Measurements from ENCODE around the gene PAK1. TPM values are rescaled to one million over a fixed set of nuclear protein-coding genes. Genes with fewer than 3 reads are reported as not detected.

The PAK1 gene
- total RNA-seq, 4 donors from 2014 or later = 17.8 to 34.5 (median 21.6) TPM

DNA sequence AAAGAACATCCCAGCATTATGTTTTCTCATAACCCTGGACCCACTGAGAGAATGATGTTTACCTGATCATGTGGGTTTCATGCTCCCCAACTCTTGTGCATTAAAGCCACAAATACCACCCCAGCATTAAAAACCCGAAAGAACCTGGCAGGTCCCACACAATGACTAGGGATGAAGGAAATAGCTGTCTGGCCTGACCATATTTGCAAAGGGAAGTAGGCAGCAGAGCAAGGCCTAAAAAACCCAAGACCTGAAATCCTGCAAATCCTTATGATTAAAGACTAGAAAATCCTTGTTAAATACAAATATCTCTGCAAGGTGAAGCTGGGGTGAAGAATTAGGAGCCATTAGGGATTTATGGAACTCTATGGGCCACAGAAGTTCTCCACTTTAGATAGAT, 23.7 kb downstream of the PAK1 start:
- DNase-seq (ENCODE audit: low spot score in 2 of 2) = no peak
- 91 to 94% methylated on average over 1 of the region's 1 CpG for WGBS, 2 donors
- intact Hi-C loops (cut with DNase I; ENCODE audit: low total_unique reads) = no loop called here
- no peak for TF ChIP-seq POLR2A (IDR thresholded peaks at IDR 0.05)
- TF ChIP-seq, protein P1, sequence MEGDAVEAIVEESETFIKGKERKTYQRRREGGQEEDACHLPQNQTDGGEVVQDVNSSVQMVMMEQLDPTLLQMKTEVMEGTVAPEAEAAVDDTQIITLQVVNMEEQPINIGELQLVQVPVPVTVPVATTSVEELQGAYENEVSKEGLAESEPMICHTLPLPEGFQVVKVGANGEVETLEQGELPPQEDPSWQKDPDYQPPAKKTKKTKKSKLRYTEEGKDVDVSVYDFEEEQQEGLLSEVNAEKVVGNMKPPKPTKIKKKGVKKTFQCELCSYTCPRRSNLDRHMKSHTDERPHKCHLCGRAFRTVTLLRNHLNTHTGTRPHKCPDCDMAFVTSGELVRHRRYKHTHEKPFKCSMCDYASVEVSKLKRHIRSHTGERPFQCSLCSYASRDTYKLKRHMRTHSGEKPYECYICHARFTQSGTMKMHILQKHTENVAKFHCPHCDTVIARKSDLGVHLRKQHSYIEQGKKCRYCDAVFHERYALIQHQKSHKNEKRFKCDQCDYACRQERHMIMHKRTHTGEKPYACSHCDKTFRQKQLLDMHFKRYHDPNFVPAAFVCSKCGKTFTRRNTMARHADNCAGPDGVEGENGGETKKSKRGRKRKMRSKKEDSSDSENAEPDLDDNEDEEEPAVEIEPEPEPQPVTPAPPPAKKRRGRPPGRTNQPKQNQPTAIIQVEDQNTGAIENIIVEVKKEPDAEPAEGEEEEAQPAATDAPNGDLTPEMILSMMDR (IDR thresholded peaks at IDR 0.05) = no peak
- H3K4me3 ChIP-seq (ENCODE audit: low read depth, poor library complexity, severe bottlenecking) = no peak overlapping the region

DNA sequence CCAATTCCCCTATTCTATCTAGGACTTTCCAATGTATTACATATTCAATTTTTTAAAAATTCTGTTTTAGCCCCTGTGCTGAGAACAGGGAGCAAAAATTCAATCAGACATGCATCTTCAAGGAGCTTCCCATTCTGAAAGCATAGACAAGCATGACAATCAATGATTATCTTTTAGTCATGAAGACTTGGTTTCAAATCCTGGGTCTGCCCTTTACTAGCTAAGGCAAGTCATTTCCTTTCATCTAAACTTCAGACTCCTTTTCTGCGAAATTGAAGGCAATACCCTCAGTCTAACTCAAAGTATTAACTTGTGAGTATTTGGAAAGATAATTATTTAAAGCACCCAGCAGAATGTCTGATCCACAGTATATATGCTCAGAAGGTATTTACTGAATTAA, 24.1 kb downstream of the PAK1 start:
- DNase-seq (ENCODE audit: low spot score in 2 of 2) = no peak
- H3K4me3 ChIP-seq (ENCODE audit: low read depth, poor library complexity, severe bottlenecking) = no peak overlapping the region
- intact Hi-C loops (cut with DNase I; ENCODE audit: low total_unique reads) = no loop called here
- TF ChIP-seq, protein P1 (IDR thresholded peaks at IDR 0.05) = no peak
- TF ChIP-seq POLR2A (IDR thresholded peaks at IDR 0.05) = no peak
- 98% methylated on average over 1 of the region's 1 CpG for WGBS, 2 donors

DNA sequence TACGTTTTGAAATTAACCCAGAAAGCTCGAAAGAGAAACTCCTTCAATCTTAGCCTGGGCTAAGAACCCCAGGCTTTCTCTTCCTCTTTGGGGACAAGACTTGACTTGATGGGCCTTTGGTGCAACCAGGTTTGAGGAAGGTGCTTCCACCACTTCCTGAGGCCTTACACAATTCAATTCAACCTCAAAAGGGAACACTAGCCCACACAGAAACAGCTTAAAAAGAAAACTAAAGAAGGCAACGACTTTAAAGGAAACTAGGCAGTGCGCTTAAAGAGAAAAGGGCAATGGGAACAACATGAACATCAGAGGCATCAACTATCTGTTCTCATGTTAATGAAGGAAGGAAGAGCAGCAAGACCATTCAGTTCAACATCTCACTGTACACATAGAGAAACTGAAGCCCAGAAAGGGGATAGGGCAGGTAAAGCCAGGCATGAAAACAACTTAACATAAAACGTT, 24.8 kb downstream of the PAK1 start:
- intact Hi-C loops (cut with DNase I; ENCODE audit: low total_unique reads) = no loop called here
- H3K4me3 ChIP-seq (ENCODE audit: low read depth, poor library complexity, severe bottlenecking) = no peak overlapping the region
- no peak for DNase-seq (ENCODE audit: low spot score in 2 of 2)
- TF ChIP-seq POLR2A (IDR thresholded peaks at IDR 0.05) = no peak
- WGBS, 2 donors = 62 to 64% methylated on average over 5 of the region's 5 CpGs

DNA sequence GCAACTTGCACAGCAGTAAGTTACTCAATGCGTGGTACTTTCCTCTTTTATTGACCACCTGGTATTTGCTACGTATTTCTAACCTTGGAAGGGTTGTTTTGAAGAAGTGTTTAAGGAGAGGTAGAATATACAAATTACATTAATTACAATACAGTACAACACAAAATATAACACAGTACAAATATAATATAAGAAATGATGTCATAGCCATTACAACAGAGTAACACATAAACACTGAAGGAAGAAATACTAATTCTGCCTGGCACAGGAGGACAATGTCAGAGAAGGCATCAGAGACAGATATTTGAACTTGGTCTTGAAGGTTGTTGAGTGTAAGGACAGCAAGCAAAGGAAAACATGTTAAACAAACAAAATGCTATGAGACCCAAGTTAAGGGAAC, 25.6 kb downstream of the PAK1 start:
- intact Hi-C loops (cut with DNase I; ENCODE audit: low total_unique reads) = no loop called here
- DNase-seq (ENCODE audit: low spot score in 2 of 2) = no peak
- TF ChIP-seq, protein P1 (IDR thresholded peaks at IDR 0.05) = no peak
- TF ChIP-seq POLR2A (IDR thresholded peaks at IDR 0.05) = no peak
- H3K4me3 ChIP-seq (ENCODE audit: low read depth, poor library complexity, severe bottlenecking) = no peak overlapping the region
- 95 to 99% methylated on average over 2 of the region's 2 CpGs for WGBS, 2 donors

DNA sequence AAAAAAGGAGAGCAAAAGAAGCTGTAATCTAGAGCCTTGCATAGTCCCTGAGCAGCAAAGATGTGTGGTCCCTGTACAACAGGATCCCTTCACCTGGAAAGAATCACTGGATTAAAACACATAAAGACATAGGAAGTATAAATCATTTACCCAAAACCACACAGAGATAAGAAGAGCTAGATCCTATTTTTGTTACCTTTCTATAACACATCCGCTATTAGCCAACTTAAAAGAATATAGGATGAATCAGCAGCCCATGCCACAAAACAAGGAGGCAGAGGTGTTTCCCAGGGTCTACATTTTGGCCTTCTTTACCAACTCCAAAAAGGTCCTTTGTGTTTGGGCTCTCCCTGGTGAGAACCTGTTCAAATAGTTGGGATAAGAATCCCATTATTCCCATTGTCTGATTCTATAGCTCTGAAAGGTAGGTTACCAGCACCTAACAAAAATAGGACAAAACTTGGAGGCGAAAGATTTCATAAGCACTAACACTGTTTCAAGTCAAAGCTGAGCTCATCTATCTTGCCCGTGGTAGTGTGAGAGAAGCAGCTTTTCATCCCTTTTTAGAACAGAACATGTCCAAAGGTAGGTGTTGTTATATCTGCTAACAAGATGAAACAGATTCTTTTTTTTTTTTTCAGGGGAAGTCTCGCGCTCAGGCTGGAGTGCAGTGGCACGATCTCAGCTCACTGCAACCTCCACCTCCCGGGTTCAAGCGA, 26.8 kb downstream of the PAK1 start:
- no peak overlapping the region for H3K4me3 ChIP-seq (ENCODE audit: low read depth, poor library complexity, severe bottlenecking)
- intact Hi-C loops (cut with DNase I; ENCODE audit: low total_unique reads) = no loop called here
- TF ChIP-seq, protein P1 (IDR thresholded peaks at IDR 0.05) = no peak
- TF ChIP-seq POLR2A (IDR thresholded peaks at IDR 0.05) = no peak
- DNase-seq (ENCODE audit: low spot score in 2 of 2) = no peak
- 72 to 87% methylated on average over 8 of the region's 8 CpGs for WGBS, 2 donors

DNA sequence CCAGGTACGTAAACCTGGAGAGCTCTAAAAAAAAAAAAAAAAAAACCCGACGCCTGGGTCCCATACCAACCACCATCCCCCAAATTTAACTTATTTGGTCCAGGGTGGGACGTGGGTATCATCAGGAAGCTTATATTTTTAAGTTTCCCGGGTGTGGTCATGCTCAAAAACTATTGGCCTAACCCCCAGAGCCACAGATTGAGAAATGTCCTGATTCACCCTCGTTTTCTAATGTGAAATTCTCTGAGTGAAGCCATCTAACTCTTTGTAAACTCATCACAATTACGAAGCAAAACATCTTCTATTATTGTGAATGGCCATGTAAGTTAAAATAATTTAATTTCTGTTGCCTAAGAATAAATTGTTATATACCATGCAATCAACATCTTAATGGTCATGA, 29.6 kb downstream of the PAK1 start:
- WGBS, 2 donors = 78 to 84% methylated on average over 7 of the region's 7 CpGs
- no peak overlapping the region for H3K4me3 ChIP-seq (ENCODE audit: low read depth, poor library complexity, severe bottlenecking)
- no peak for TF ChIP-seq POLR2A (IDR thresholded peaks at IDR 0.05)
- TF ChIP-seq, protein P1 (IDR thresholded peaks at IDR 0.05) = no peak
- DNase-seq (ENCODE audit: low spot score in 2 of 2) = no peak
- intact Hi-C loops (cut with DNase I; ENCODE audit: low total_unique reads) = no loop called here
